Fibroblast of mammary gland (primary cell): ENCODE results near the gene SLC6A3.
"Not testable (repeated sequence)": the region's sequence is repeated elsewhere in the genome, so short reads cannot be mapped to it uniquely, and the experiment has no call there.

Source experiments
- DNase-seq: peaks from one replicate; pipeline ENCODE4 v3.0.0-alpha.2; 2010; ENCODE audit warnings: low read depth
- H3K4me3 ChIP-seq: 2 replicates; pipeline ENCODE4 v1.5.1; 2011; ENCODE audit warnings: low read depth, mild to moderate bottlenecking, low read length, moderate library complexity; ENCODE audit not compliant: control insufficient read depth
- CTCF ChIP-seq: conservative IDR thresholded peaks from 2 replicates; pipeline ENCODE4 v1.5.1; 2011; ENCODE audit warnings: low read depth, low read length, inconsistent platforms; ENCODE audit not compliant: control insufficient read depth, insufficient read depth

SLC6A3 gene

GRCh38 chr5:1360861-1361260 is 84.4 kb downstream of the SLC6A3 start:
- no peak for TF ChIP-seq CTCF
- DNase-seq: no peak
- no peak overlapping the region for H3K4me3 ChIP-seq

- H3K4me3 ChIP-seq, DNase-seq: not testable (repeated sequence)
These were observed 84.9 kb downstream of the SLC6A3 start for GRCh38 chr5:1360367-1360766.

- TF ChIP-seq CTCF: no peak
These were observed 85.5 kb downstream of the SLC6A3 start for GRCh38 chr5:1359713-1360112.

GRCh38 chr5:1359031-1359645 is 86.1 kb downstream of the SLC6A3 start:
- no peak overlapping the region for H3K4me3 ChIP-seq
- TF ChIP-seq CTCF: no peak
- DNase-seq: no peak

More at GRCh38 chr5:1359713-1360112, 85.5 kb downstream of the SLC6A3 start:
- no peak for DNase-seq
- H3K4me3 ChIP-seq: no peak overlapping the region

- TF ChIP-seq CTCF: no peak
- no peak overlapping the region for H3K4me3 ChIP-seq
- DNase-seq: no peak
These were observed 86.6 kb downstream of the SLC6A3 start for GRCh38 chr5:1358726-1359025.

GRCh38 chr5:1357946-1358725 is 87.1 kb downstream of the SLC6A3 start:
- H3K4me3 ChIP-seq: no peak overlapping the region
- DNase-seq: no peak
- no peak for TF ChIP-seq CTCF

- DNase-seq: no peak
These were observed 88.1 kb downstream of the SLC6A3 start for GRCh38 chr5:1356873-1357787.

More at GRCh38 chr5:1356873-1357787, 88.1 kb downstream of the SLC6A3 start:
- H3K4me3 ChIP-seq: no peak overlapping the region
- no peak for TF ChIP-seq CTCF
